Breast epithelium (tissue), 3 donors: ENCODE measurements around the gene DNAI1.
"Not testable (repeated sequence)": the region's sequence is repeated elsewhere in the genome, so short reads cannot be mapped to it uniquely, and the experiment has no call there.

Experiments
- POLR2A ChIP-seq: fragments of 450-650 bp; IDR thresholded peaks from one replicate; pipeline ENCODE4 v1.6.1; 2016; ENCODE audit warnings: antibody characterized with exemption, mild to moderate bottlenecking, moderate library complexity
- POLR2AphosphoS5 ChIP-seq, 3 donors: sonication (generic); formaldehyde crosslinking; IDR thresholded peaks; one replicate each; pipeline ENCODE4 v1.6.1; 2017; ENCODE audit warnings: antibody characterized with exemption in 3 of 3
- TF ChIP-seq, protein P1 (sequence below), 3 donors: fragments of 450-650 bp; IDR thresholded peaks; one replicate each; pipeline ENCODE4 v1.5.1; 2016 to 2017; ENCODE audit warnings: antibody characterized with exemption in 3 of 3, mild to moderate bottlenecking in 3 of 3, moderate library complexity in 3 of 3

DNA sequence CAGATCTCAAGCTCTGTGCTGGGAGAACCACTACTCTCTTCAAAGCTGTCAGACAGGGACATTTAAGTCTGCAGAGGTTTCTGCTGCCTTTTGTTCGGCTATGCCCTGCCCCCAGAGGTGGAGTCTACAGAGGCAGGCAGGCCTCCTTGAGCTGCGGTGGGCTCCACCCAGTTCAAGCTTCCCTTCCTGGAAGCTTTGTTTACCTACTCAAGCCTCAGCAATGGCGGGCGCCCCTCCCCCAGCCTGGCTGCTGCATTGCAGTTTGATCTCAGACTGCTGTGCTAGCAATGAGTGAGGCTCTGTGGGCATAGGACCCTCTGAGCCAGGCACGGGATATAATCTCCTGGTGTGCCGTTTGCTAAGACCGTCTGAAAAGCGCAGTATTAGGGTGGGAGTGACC, 73.4 kb downstream of the DNAI1 start:
- TF ChIP-seq, protein P1, sequence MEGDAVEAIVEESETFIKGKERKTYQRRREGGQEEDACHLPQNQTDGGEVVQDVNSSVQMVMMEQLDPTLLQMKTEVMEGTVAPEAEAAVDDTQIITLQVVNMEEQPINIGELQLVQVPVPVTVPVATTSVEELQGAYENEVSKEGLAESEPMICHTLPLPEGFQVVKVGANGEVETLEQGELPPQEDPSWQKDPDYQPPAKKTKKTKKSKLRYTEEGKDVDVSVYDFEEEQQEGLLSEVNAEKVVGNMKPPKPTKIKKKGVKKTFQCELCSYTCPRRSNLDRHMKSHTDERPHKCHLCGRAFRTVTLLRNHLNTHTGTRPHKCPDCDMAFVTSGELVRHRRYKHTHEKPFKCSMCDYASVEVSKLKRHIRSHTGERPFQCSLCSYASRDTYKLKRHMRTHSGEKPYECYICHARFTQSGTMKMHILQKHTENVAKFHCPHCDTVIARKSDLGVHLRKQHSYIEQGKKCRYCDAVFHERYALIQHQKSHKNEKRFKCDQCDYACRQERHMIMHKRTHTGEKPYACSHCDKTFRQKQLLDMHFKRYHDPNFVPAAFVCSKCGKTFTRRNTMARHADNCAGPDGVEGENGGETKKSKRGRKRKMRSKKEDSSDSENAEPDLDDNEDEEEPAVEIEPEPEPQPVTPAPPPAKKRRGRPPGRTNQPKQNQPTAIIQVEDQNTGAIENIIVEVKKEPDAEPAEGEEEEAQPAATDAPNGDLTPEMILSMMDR (IDR thresholded peaks at IDR 0.05) = not testable (repeated sequence)
- not testable (repeated sequence) for TF ChIP-seq POLR2A; POLR2AphosphoS5 (IDR thresholded peaks at IDR 0.05)
